Small intestine (tissue), 7 donors: ENCODE data around the gene RNF149. TPM values are rescaled to one million over a fixed set of nuclear protein-coding genes. Genes with fewer than 3 reads are reported as not detected.

Experiments
- DNase-seq, 2 donors: peaks; one replicate each; pipeline versions ENCODE4 v3.0.0 to v3.0.0-alpha.2; 2013
- FAIRE-seq: peaks from 2 replicates; lab custom pipeline; 2012; peaks lifted over from hg19 to GRCh38; lab: Jason Lieb, UNC
- H3K27ac ChIP-seq, 3 donors: one replicate each; pipeline ENCODE4 v1.5.1; 2013; ENCODE audit warnings: low read length in 2 of 3, mild to moderate bottlenecking in 2 of 3, control low read depth in 1 of 3, inconsistent platforms in 1 of 3, low read depth in 1 of 3, moderate library complexity in 1 of 3
- H3K27me3 ChIP-seq, 3 donors: one replicate each; pipeline ENCODE4 v1.6.1; 2013; ENCODE audit warnings: low read length in 3 of 3, inconsistent platforms in 1 of 3; ENCODE audit not compliant: control insufficient read depth in 3 of 3, insufficient read depth in 3 of 3
- H3K36me3 ChIP-seq, 3 donors: one replicate each; pipeline ENCODE4 v1.6.1; 2013; ENCODE audit warnings: low read length in 3 of 3, inconsistent platforms in 1 of 3, low read depth in 1 of 3, mild to moderate bottlenecking in 1 of 3, moderate library complexity in 1 of 3; ENCODE audit not compliant: control insufficient read depth in 3 of 3, insufficient read depth in 2 of 3
- H3K4me1 ChIP-seq, 3 donors: one replicate each; pipeline ENCODE4 v1.6.1; 2013; ENCODE audit warnings: low read length in 2 of 3, inconsistent platforms in 1 of 3, low read depth in 1 of 3, mild to moderate bottlenecking in 1 of 3, moderate library complexity in 1 of 3; ENCODE audit not compliant: control insufficient read depth in 3 of 3, insufficient read depth in 2 of 3
- H3K4me3 ChIP-seq, 3 donors: one replicate each; pipeline ENCODE4 v1.5.1; 2013; ENCODE audit warnings: low read length in 3 of 3, control low read depth in 1 of 3, inconsistent platforms in 1 of 3, low read depth in 1 of 3, mild to moderate bottlenecking in 1 of 3, moderate library complexity in 1 of 3
- H3K9me3 ChIP-seq, 2 donors: one replicate each; pipeline ENCODE4 v1.6.1; 2013; ENCODE audit warnings: low read depth in 1 of 2, low read length in 1 of 2; ENCODE audit not compliant: control insufficient read depth in 2 of 2, insufficient read depth in 1 of 2
- WGBS, 3 donors: extraction: QIAGEN DNeasy Blood & Tissue Kit; methylation state at CpG; one replicate each; pipeline ENCODE4 v1.1.7; 2013; 5-methylcytosine and 5-hydroxymethylcytosine counted together
- polyA plus RNA-seq, 4 donors: library from polyadenylated mRNA; stranded (reverse) in 3 of 4; unstranded in 1 of 4; fragments of 200-250 nt in 3 of 4; fragments of 120-200 nt in 1 of 4; gene quantifications; one replicate each; pipeline versions ENCODE4 v1.2.1 to v1.2.3, GENCODE V29; 2013
- donor health status: healthy with polysubstance abuse.
- donor health status: control.
- donor health status: control.
- donor health status: Bipolar disorder and iron deficiency.
- donor health status: healthy.

Gene RNF149
- polyA plus RNA-seq, 4 donors, result 23.0 to 68.0 (median 28.5) TPM

DNA sequence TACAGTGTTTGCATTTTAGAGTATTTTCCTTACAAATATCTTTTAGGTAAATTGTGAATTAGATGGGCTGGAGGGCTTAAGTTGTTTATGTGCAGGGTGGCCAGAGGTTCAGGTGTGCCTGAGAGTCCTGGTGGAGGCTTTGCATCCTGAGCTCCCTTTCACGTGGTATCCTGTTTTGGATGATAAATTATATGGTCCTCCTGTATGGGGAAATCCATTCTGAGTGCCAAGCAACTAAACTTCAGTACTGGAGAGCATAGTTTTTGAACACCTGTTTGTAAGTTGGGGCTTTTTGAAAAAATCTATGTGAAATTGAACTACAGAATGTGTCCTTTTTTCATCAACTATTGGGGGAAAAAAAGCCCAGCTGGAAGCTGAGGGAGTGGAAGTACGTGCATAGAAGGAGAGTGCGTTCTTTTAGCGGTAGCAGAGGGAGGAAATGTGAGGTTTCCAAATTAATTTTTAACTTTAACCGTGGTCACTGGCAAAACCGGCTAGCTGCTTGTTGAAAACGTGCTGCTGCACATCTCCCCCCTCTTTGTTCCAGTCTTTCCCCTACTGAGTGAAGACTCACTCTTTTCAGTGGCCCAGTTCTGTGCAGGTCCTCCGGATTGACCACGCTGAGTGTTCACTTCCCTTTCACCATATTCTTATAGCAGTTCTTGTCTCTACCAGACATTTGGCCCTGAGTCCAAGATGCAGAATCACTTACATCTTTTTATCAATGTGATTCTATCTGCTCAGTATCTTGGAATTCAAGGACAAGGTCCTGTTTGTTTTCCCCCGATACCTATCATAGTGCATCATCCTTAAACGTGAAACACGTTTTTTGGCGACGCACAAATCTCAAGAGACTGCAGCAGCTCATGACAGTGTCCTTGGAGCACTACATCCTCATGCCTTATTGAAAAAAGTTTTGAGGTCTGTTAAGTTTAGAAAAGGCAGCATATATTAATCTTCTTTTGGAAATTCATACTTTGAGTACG is 40.5 kb downstream of the RNF149 start:
- Histone ChIP-seq H3K36me3 (peaks cover 10 to 41% (median 19%) of the 10 kb centered on the region in 3 donors), H3K4me3 (no peak overlapping the region), H3K4me1 (peaks cover 0 to 16% (median 0%) of the 10 kb centered on the region in 3 donors), H3K27ac (peak overlapping the region in 1 of 3 donors; percentile 7), H3K27me3 (no peaks in the 10 kb centered on the region), H3K9me3 (no peaks in the 10 kb centered on the region)
- DNase-seq (peak in 1 of 2 donors; percentile 28), FAIRE-seq (no peak)
- WGBS, 3 donors, result 53 to 64% (median 53%) methylated on average over 15 of the region's 15 CpGs

DNA sequence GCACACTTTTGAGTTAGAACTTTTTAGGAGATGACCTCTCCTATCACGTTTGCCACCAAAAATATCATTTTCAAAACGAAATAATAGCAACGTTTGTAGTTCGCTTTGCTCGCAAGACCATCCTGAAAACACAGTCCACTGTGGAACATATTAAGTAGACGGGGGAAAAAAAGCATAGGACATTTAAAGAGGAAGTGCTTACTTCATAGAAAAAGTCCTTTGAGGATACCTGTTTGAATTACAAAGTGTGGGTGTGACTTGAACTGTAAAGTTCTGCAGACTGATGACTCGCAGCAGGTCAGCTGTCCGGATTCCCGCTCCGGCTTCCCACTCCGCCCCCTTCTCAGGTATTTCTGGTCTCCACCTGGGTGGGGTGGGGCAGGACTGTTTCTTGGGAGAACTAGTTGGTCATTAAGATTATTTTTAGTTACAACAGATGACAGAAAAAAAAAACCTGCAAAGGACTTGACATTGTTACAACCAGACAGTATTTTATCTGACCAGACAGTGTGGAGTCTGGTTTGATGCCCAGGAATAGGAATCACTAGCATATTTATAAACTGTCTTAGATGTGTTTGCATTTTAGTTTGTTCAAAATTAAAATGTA is 42.5 kb downstream of the RNF149 start:
- H3K4me1 ChIP-seq, result peaks cover 0 to 16% (median 0%) of the 10 kb centered on the region in 3 donors
- peaks cover 17 to 43% (median 19%) of the 10 kb centered on the region in 3 donors for H3K36me3 ChIP-seq
- H3K9me3 ChIP-seq, result no peaks in the 10 kb centered on the region
- no peak for FAIRE-seq
- WGBS, 3 donors, result 48 to 72% (median 59%) methylated on average over 11 of the region's 11 CpGs
- DNase-seq, result peak; percentile 49 to 84
- no peaks in the 10 kb centered on the region for H3K27me3 ChIP-seq
- peak overlapping the region in 1 of 3 donors; percentile 55 for H3K27ac ChIP-seq
- no peak overlapping the region for H3K4me3 ChIP-seq

GRCh38 chr2:101264360-101264939 is 44.1 kb downstream of the RNF149 start:
- Histone ChIP-seq H3K4me1 (peaks cover 0 to 16% (median 0%) of the 10 kb centered on the region in 3 donors), H3K36me3 (peaks cover 11 to 45% (median 14%) of the 10 kb centered on the region in 3 donors), H3K27me3 (no peaks in the 10 kb centered on the region), H3K9me3 (no peaks in the 10 kb centered on the region), H3K4me3 (no peak overlapping the region), H3K27ac (peak overlapping the region in 1 of 3 donors; percentile 70)
- DNase-seq (no peak), FAIRE-seq (no peak)
- 91 to 94% (median 93%) methylated on average over 13 of the region's 13 CpGs for WGBS, 3 donors

DNA sequence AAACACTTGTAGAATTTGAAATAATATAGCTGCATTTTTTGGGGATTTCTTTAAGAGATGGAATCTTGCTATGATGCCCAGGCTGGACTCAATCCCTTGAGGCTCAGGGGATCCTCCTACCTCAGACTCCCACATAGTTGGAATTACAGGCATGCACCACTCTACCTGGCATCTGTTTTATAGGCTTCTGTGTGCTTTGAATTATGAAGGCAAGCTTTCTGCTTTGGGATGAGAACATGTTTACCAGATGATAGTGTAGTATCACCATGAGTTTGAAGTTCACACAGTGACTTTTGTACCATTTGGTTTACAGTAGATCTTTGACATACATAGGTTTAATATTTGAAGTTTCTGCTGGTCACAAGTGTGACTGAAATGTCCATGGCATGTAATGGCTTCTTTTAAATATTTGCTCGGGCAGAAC is 45.1 kb downstream of the RNF149 start:
- no peak overlapping the region for H3K4me3 ChIP-seq
- no peaks in the 10 kb centered on the region for H3K9me3 ChIP-seq
- DNase-seq (peak; percentile 22 to 43), FAIRE-seq (no peak)
- H3K27me3 ChIP-seq, result no peaks in the 10 kb centered on the region
- H3K4me1 ChIP-seq, result peaks cover 0 to 16% (median 0%) of the 10 kb centered on the region in 3 donors
- H3K27ac ChIP-seq, result peak overlapping the region in 1 of 3 donors; percentile 70
- peaks cover 13 to 51% (median 18%) of the 10 kb centered on the region in 3 donors for H3K36me3 ChIP-seq
- WGBS, 3 donors, result 84 to 93% (median 90%) methylated on average over 1 of the region's 1 CpG

DNA sequence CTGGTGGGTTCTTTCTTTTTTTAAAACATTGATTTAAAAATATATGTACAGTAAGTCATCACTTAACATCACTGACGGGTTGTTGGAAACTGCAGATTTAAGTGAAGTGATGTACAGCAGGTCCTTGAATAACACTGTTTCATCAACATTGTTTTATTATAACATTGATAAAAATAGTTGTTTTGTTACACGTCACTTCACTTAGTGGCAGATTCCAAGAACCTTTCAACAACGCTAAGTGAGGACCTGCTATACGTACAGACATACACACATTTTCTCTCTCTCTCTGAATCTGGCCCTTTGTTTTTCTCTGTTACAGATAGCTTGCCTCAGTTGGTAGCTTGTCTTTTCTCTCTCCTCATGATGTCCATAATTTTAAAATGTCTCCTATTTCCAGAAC is 46.4 kb downstream of the RNF149 start:
- no peaks in the 10 kb centered on the region for H3K9me3 ChIP-seq
- no peak overlapping the region for H3K4me3 ChIP-seq
- DNase-seq (no peak), FAIRE-seq (no peak)
- no peak overlapping the region for H3K27ac ChIP-seq
- peaks cover 0 to 10% (median 0%) of the 10 kb centered on the region in 3 donors for H3K4me1 ChIP-seq
- WGBS, 3 donors, result 91 to 95% (median 94%) methylated on average over 4 of the region's 4 CpGs
- no peaks in the 10 kb centered on the region for H3K27me3 ChIP-seq
- H3K36me3 ChIP-seq, result peaks cover 13 to 50% (median 18%) of the 10 kb centered on the region in 3 donors

DNA sequence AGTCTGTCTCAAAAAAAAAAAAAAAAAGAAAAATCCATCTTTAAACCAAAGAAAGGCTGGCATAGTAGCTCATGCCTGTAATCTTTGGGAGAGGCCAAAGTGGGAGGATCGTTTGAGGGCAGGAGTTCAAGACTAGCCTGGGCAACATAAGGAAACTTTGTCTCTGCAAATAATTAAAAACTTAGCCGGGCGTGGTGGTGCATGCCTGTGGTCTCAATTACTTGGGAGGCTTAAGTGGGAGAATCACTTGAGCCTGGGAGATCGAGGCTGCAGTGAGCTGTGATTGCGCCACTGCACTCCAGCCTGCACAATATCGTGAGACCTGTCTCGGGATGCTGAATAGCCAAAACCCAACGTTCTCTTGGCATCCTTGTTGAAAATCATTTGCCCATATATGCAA is 49.7 kb downstream of the RNF149 start:
- Histone ChIP-seq H3K27ac (no peak overlapping the region), H3K4me1 (peaks cover 2 to 15% (median 5%) of the 10 kb centered on the region in 3 donors), H3K36me3 (peaks cover 6 to 38% (median 11%) of the 10 kb centered on the region in 3 donors), H3K9me3 (no peaks in the 10 kb centered on the region), H3K27me3 (no peaks in the 10 kb centered on the region), H3K4me3 (no peak overlapping the region)
- FAIRE-seq (no peak), DNase-seq (no peak)
- 91 to 96% (median 96%) methylated on average over 8 of the region's 8 CpGs for WGBS, 3 donors

DNA sequence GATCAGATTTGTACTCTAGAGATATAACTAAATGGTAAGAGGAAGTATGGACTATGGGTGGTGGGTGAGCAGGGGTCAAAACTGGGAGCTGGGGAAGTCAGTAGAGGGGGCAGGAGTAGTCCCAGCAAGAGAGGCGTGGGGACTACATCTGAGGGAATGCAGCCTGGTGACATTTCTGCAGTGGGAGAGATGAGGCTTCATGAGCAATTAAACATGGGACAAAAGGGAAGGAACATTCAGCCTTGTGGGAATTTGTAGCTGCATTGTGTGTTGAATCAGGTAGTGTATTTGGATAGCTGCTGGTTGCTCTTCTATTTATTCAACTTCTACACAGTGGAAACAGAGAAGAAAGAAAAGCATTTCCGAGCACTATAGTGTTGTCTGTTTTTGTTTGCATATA is 52.2 kb downstream of the RNF149 start:
- H3K4me3 ChIP-seq, result no peak overlapping the region
- 94 to 95% (median 95%) methylated on average over 2 of the region's 2 CpGs for WGBS, 3 donors
- FAIRE-seq, result no peak
- DNase-seq, result no peak
- no peak overlapping the region for H3K27ac ChIP-seq
- H3K27me3 ChIP-seq, result no peaks in the 10 kb centered on the region
- peaks cover 2 to 17% (median 5%) of the 10 kb centered on the region in 3 donors for H3K4me1 ChIP-seq
- peaks cover 3 to 31% (median 3%) of the 10 kb centered on the region in 3 donors for H3K36me3 ChIP-seq
- no peaks in the 10 kb centered on the region for H3K9me3 ChIP-seq

- Histone ChIP-seq H3K4me3 (no peak overlapping the region), H3K27me3 (no peaks in the 10 kb centered on the region), H3K27ac (no peak overlapping the region), H3K36me3 (peaks cover 3 to 27% (median 3%) of the 10 kb centered on the region in 3 donors), H3K4me1 (peaks cover 2 to 19% (median 5%) of the 10 kb centered on the region in 3 donors), H3K9me3 (no peaks in the 10 kb centered on the region)
- FAIRE-seq (no peak), DNase-seq (no peak)
- WGBS, 3 donors, result 71 to 78% (median 77%) methylated on average over 3 of the region's 3 CpGs
Observed at GRCh38 chr2:101255501-101255900, 53.0 kb downstream of the RNF149 start.
